Endothelial cell of umbilical vein (primary cell): ENCODE data around the gene RTN3. TPM values are rescaled to one million over a fixed set of nuclear protein-coding genes. Genes with fewer than 3 reads are reported as not detected.
"Not testable (repeated sequence)": the region's sequence is repeated elsewhere in the genome, so short reads cannot be mapped to it uniquely, and the experiment has no call there.

Experiments used
- BruUV-seq: library from RNA; stranded (reverse); fragments of 400-500 nt; replicated peaks from 2 replicates; lab custom pipeline; 2021; lab: Mats Ljungman, UMichigan
- CTCF ChIA-PET: fragments of 300-600, 350-600 bp; sonication (Branson Sonifier 250); formaldehyde crosslinking; loops from one replicate; lab custom pipeline; 2021; ENCODE audit warnings: antibody characterized with exemption, inconsistent platforms; lab: Charles Lee
- POLR2A ChIA-PET: fragments of 300-600, 350-600 bp; sonication (Branson Sonifier 250); formaldehyde crosslinking; loops from one replicate; lab custom pipeline; 2021; ENCODE audit warnings: antibody characterized with exemption, inconsistent platforms; lab: Charles Lee
- DNase-seq: peaks from one replicate; pipeline ENCODE4 v3.0.0-alpha.2; 2011; ENCODE audit warnings: low read depth, low spot score
- FAIRE-seq: peaks from 2 replicates; lab custom pipeline; 2011; peaks lifted over from hg19 to GRCh38; lab: Jason Lieb, UNC
- H2AFZ ChIP-seq: 2 replicates; pipeline ENCODE4 v1.6.0; 2012; ENCODE audit warnings: low read depth, low read length, control low read depth, inconsistent platforms
- H3K27ac ChIP-seq: 2 replicates; pipeline ENCODE4 v1.5.1; 2011; ENCODE audit warnings: low read depth, mild to moderate bottlenecking, control low read depth, low read length, moderate library complexity; ENCODE audit not compliant: insufficient read depth
- H3K27me3 ChIP-seq, 2 experiments: 2 replicates each; pipeline versions ENCODE4 v1.6.0 to v1.6.1; 2011; ENCODE audit warnings: low read length in 2 of 2, mixed read lengths in 1 of 2; ENCODE audit not compliant: control insufficient read depth in 2 of 2, insufficient read depth in 2 of 2
- H3K36me3 ChIP-seq, 2 experiments: 2 replicates in 1 of 2; 3 replicates in 1 of 2; pipeline ENCODE4 v1.5.1; 2011; ENCODE audit warnings: low read length in 2 of 2, mild to moderate bottlenecking in 1 of 2, moderate library complexity in 1 of 2; ENCODE audit not compliant: control insufficient read depth in 2 of 2, insufficient read depth in 2 of 2; ENCODE audit errors: extremely low read depth in 1 of 2
- H3K4me1 ChIP-seq: 3 replicates; pipeline ENCODE4 v1.5.1; 2011; ENCODE audit warnings: mild to moderate bottlenecking, low read length; ENCODE audit not compliant: control insufficient read depth, insufficient read depth; ENCODE audit errors: extremely low read depth
- H3K4me2 ChIP-seq: 2 replicates; pipeline ENCODE4 v1.6.1; 2011; ENCODE audit warnings: low read length, control low read depth, mixed read lengths; ENCODE audit not compliant: insufficient read depth
- H3K4me3 ChIP-seq, 3 experiments: fragments of 200-600 bp in 1 of 3; sonication (generic), shearing (Covaris generic) in 1 of 3; replicated peaks in 1 of 3; 2 replicates each; pipeline ENCODE4 v1.5.1; 2011 to 2016; ENCODE audit warnings: control low read depth in 3 of 3, low read length in 3 of 3, mild to moderate bottlenecking in 2 of 3, inconsistent platforms in 1 of 3, low read depth in 1 of 3, moderate library complexity in 1 of 3; ENCODE audit not compliant: insufficient read depth in 1 of 3
- H3K79me2 ChIP-seq: 2 replicates; pipeline ENCODE4 v1.6.0; 2012; ENCODE audit warnings: low read length, inconsistent platforms; ENCODE audit not compliant: control insufficient read depth, insufficient read depth
- H3K9ac ChIP-seq: replicated peaks from 2 replicates; pipeline ENCODE3; 2011; ENCODE audit warnings: low read length, control low read depth; ENCODE audit not compliant: insufficient read depth; ENCODE audit errors: extremely low read depth
- H3K9me1 ChIP-seq: replicated peaks from 3 replicates; pipeline ENCODE4 v1.6.0; 2011; ENCODE audit warnings: mild to moderate bottlenecking, low read length; ENCODE audit not compliant: control insufficient read depth, insufficient read depth; ENCODE audit errors: extremely low read depth
- H3K9me3 ChIP-seq: replicated peaks from 2 replicates; pipeline ENCODE4 v1.5.1; 2012; ENCODE audit warnings: low read length, inconsistent platforms; ENCODE audit not compliant: control insufficient read depth, insufficient read depth
- H4K20me1 ChIP-seq: replicated peaks from 2 replicates; pipeline ENCODE3; 2011; ENCODE audit warnings: mild to moderate bottlenecking, low read length; ENCODE audit not compliant: control insufficient read depth, insufficient read depth; ENCODE audit errors: extremely low read depth
- EZH2 ChIP-seq: IDR thresholded peaks from 2 replicates; pipeline ENCODE4 v1.6.1; 2012; ENCODE audit warnings: borderline replicate concordance, low read depth, mild to moderate bottlenecking, moderate library complexity, low read length, inconsistent platforms; ENCODE audit not compliant: severe bottlenecking
- FOS ChIP-seq: IDR thresholded peaks from 2 replicates; pipeline ENCODE4 v1.6.1; 2011; ENCODE audit warnings: mild to moderate bottlenecking, low read length, moderate library complexity, borderline replicate concordance; ENCODE audit not compliant: insufficient read depth
- JUN ChIP-seq: IDR thresholded peaks from 2 replicates; pipeline ENCODE4 v1.6.1; 2011; ENCODE audit warnings: borderline replicate concordance, low read depth; ENCODE audit not compliant: insufficient read length, insufficient read depth
- MYC ChIP-seq: IDR thresholded peaks from one replicate; pipeline ENCODE4 v1.6.1; 2011; ENCODE audit warnings: mild to moderate bottlenecking, low read depth, low read length
- POLR2A ChIP-seq: IDR thresholded peaks from 2 replicates; pipeline ENCODE4 v1.6.1; 2012; ENCODE audit warnings: low read depth, mild to moderate bottlenecking, control low read depth, low read length
- POLR2AphosphoS5 ChIP-seq: IDR thresholded peaks from 2 replicates; pipeline ENCODE4 v1.6.1; 2012; ENCODE audit warnings: low read depth, mild to moderate bottlenecking, control low read depth, low read length, moderate library complexity; ENCODE audit not compliant: insufficient read depth
- dilution Hi-C: fragments of 300-500 bp; cut with MboI; formaldehyde crosslinking; loops from one replicate; pipeline ENCODE4 v1.15.0; 2019; ENCODE audit warnings: low sequenced_read_pairs; ENCODE audit not compliant: extremely low pct_ligation_motif_present
- intact Hi-C: fragments of 100-400 bp; cut with micrococcal nuclease; formaldehyde crosslinking; loops from one replicate; pipeline ENCODE4 v1.10.0; 2022
- polyA plus RNA-seq, 4 experiments: library from polyadenylated mRNA; depleted of rRNA in 3 of 4; stranded (reverse) in 3 of 4; unstranded in 1 of 4; fragments of >200 nt; gene quantifications; 2 replicates each; pipeline versions ENCODE4 v1.2.1 to v1.2.3, GENCODE V29; 2011 to 2012; ENCODE audit warnings: missing spikeins in 1 of 4
- total RNA-seq: library from RNA; stranded (reverse); gene quantifications from 2 replicates; pipeline ENCODE4 v1.2.3, GENCODE V29; 2021
- TF ChIP-seq, protein P1 (sequence below), 2 donors: IDR thresholded peaks; 1 replicate in 1 of 2; 2 replicates in 1 of 2; pipeline ENCODE4 v1.5.1; 2011; ENCODE audit warnings: low read length in 2 of 2, mild to moderate bottlenecking in 2 of 2, moderate library complexity in 2 of 2, control low read depth in 1 of 2, inconsistent platforms in 1 of 2, low read depth in 1 of 2; ENCODE audit not compliant: insufficient read depth in 1 of 2; ENCODE audit errors: extremely low read depth in 1 of 2
- TF ChIP-seq, protein P2 (sequence below): IDR thresholded peaks from 2 replicates; pipeline ENCODE4 v1.6.1; 2011; ENCODE audit not compliant: insufficient read depth, insufficient read length

Gene RTN3
- total and polyA plus RNA-seq, 2 donors (not counting 3 experiments of a cell fraction or from before 2014, with no cell fraction given), result 90.6 to 112 TPM

DNA sequence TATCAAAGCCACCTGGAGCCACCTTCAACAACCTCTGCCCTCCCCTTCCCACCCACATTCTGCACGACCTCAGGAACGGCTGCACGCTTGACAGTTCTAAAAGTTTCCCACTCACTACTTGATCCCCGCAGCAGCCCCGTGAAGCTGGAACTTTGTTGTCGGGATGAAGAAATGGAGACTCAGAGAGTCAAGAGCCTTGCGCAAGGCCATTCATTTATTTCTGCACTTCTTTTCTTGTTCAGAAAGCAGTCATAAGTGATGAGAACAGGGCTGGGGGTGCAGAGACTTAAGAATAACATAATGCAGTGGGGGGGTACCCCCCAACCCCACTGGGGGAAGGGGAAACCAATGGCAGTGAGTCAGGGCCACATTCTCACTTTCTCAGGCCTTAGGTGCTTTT lies 89.5 kb downstream of the RTN3 start:
- FAIRE-seq (no peak), DNase-seq (no peak)
- Histone ChIP-seq H3K9ac (no peak overlapping the region), H2AFZ (no peak overlapping the region), H3K4me2 (no peak overlapping the region), H3K36me3 (no peaks in the 10 kb centered on the region), H3K27ac (no peak overlapping the region), H3K4me3 (no peak overlapping the region), H3K27me3 (peaks cover 5 to 6% of the 10 kb centered on the region in 2 experiments), H3K79me2 (peaks cover 15% of the 10 kb centered on the region), H4K20me1 (no peaks in the 10 kb centered on the region), H3K9me1 (no peaks in the 10 kb centered on the region), H3K4me1 (peaks cover 18% of the 10 kb centered on the region), H3K9me3 (no peaks in the 10 kb centered on the region)
- ChIA-PET CTCF (no interaction called here), POLR2A (no interaction called here)
- intact Hi-C loops, result no loop called here
- TF ChIP-seq MYC (no peak), POLR2A (no peak), JUN (no peak), EZH2 (no peak), FOS (no peak), POLR2AphosphoS5 (no peak)
- TF ChIP-seq, protein P1, sequence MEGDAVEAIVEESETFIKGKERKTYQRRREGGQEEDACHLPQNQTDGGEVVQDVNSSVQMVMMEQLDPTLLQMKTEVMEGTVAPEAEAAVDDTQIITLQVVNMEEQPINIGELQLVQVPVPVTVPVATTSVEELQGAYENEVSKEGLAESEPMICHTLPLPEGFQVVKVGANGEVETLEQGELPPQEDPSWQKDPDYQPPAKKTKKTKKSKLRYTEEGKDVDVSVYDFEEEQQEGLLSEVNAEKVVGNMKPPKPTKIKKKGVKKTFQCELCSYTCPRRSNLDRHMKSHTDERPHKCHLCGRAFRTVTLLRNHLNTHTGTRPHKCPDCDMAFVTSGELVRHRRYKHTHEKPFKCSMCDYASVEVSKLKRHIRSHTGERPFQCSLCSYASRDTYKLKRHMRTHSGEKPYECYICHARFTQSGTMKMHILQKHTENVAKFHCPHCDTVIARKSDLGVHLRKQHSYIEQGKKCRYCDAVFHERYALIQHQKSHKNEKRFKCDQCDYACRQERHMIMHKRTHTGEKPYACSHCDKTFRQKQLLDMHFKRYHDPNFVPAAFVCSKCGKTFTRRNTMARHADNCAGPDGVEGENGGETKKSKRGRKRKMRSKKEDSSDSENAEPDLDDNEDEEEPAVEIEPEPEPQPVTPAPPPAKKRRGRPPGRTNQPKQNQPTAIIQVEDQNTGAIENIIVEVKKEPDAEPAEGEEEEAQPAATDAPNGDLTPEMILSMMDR (IDR thresholded peaks at IDR 0.05; ENCODE audit: extremely low read depth in 1 of 2, insufficient read depth in 1 of 2, low read depth in 1 of 2, low read length in 2 of 2), result no peak
- TF ChIP-seq, protein P2, sequence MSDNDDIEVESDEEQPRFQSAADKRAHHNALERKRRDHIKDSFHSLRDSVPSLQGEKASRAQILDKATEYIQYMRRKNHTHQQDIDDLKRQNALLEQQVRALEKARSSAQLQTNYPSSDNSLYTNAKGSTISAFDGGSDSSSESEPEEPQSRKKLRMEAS, result no peak
- dilution Hi-C loops, result no loop called here
- BruUV-seq, result no TSS peak

DNA sequence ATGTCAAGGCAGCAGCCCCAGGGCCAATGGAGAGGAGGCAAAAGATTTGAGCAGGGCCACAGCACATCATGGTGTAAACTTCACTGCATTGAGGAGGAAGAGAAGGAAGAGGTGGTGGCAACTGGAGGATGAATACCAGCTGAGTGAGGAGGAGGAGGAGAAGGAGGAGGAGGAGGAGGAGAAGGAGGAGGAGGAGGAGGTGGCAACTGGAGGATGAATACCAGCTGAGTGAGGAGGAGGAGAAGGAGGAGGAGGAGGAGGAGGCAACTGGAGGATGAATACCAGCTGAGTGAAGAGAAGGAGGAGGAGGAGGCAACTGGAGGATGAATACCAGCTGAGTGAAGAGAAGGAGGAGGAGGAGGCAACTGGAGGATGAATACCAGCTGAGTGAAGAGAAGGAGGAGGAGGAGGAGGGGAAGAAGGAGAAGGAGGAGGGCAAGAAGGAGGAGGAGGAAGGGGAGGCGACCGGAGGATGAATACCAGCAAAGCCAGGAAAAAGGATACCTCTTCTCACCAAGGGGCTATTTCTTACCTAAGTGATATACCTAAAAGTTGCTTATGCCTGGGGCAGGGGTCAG lies 90.5 kb downstream of the RTN3 start:
- H4K20me1 ChIP-seq, H3K79me2 ChIP-seq, CTCF ChIA-PET, H3K4me3 ChIP-seq, dilution Hi-C loops, POLR2A ChIA-PET, H2AFZ ChIP-seq, intact Hi-C loops, H3K27me3 ChIP-seq, BruUV-seq, H3K9me3 ChIP-seq, H3K36me3 ChIP-seq, H3K4me2 ChIP-seq, DNase-seq, H3K27ac ChIP-seq, FAIRE-seq, H3K9ac ChIP-seq, H3K9me1 ChIP-seq: not testable (repeated sequence)
- H3K4me1 ChIP-seq, result peaks cover 12% of the 10 kb centered on the region
